Nephron progenitor cell (in vitro differentiated cells): Measurements from ENCODE around the gene STKLD1.

Experiments used
- DNase-seq: peaks from one replicate; pipeline ENCODE4 v3.0.0; 2021
- H3K27ac Mint-ChIP-seq: 2 replicates; pipeline ENCODE4 v1.8.0; 2021; ENCODE audit warnings: mild to moderate bottlenecking, moderate library complexity, mixed read lengths
- H3K27me3 Mint-ChIP-seq: 2 replicates; pipeline ENCODE4 v1.8.0; 2021; ENCODE audit warnings: mild to moderate bottlenecking, low read depth, mixed read lengths; ENCODE audit not compliant: poor library complexity
- H3K36me3 Mint-ChIP-seq: 2 replicates; pipeline ENCODE4 v1.8.0; 2021; ENCODE audit warnings: low read depth, mixed read lengths
- H3K4me1 Mint-ChIP-seq: 2 replicates; pipeline ENCODE4 v1.8.0; 2021; ENCODE audit warnings: mixed read lengths
- H3K4me3 Mint-ChIP-seq: 2 replicates; pipeline ENCODE4 v1.8.0; 2021; ENCODE audit warnings: mild to moderate bottlenecking, moderate library complexity, mixed read lengths
- H3K9me3 Mint-ChIP-seq: 2 replicates; pipeline ENCODE4 v1.8.0; 2021; ENCODE audit warnings: mild to moderate bottlenecking, moderate library complexity, mixed read lengths
- TF ChIP-seq, protein P1 (sequence below): fragments of 200-600 bp; sonication (generic); IDR thresholded peaks from 2 replicates; pipeline ENCODE4 v1.5.0; 2021; ENCODE audit warnings: antibody characterized with exemption

STKLD1 gene

DNA sequence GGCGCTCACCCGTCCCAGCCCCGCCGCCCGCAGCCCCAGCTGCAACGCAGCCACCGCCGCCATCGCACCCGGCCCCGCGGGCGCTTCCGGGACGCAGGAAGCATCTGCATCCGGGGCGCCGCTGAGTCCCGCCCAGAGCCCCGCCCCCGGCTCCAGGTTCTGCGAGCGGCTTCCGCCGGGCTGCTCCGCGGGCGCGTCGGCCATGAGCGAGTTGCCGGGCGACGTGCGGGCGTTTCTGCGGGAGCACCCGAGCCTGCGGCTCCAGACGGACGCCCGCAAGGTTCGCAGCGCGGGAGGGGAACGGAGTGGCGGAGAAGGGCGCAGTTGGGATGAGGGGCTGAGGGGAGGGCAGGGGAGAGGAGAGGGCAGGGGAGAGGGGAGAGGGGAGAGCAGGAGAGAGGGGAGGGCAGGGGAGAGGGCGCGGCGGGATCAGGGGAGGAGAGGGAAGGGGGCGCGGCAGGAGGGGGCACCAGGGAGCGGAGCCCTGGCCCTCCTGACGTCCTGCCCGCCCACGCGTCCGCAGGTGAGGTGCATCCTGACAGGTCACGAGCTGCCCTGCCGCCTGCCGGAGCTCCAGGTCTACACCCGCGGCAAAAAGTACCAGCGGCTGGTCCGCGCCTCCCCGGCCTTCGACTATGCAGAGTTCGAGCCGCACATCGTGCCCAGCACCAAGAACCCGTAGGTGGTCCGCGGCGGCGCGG lies 19.6 kb upstream of the STKLD1 start, which contains the start of the genes SURF1 and SURF2:
Gene SURF1 (minus strand): TSS at position 97 of the 701 bp plus-strand sequence. CDS start 34 bp downstream, at position 63.
Gene SURF2 (plus strand): TSS at position 160 of the 701 bp plus-strand sequence. CDS start 43 bp downstream, at position 203.
- Mint-ChIP-seq H3K27me3 (no peaks in the 10 kb centered on the region), H3K4me3 (peak within 1 kb of the TSS; percentile 91), H3K9me3 (no peaks in the 10 kb centered on the region), H3K27ac (no peak within 1 kb of the TSS), H3K36me3 (peaks cover 28% of the 10 kb centered on the region), H3K4me1 (peaks cover 21% of the 10 kb centered on the region)
- peak; percentile 94 for DNase-seq
- TF ChIP-seq, protein P1, sequence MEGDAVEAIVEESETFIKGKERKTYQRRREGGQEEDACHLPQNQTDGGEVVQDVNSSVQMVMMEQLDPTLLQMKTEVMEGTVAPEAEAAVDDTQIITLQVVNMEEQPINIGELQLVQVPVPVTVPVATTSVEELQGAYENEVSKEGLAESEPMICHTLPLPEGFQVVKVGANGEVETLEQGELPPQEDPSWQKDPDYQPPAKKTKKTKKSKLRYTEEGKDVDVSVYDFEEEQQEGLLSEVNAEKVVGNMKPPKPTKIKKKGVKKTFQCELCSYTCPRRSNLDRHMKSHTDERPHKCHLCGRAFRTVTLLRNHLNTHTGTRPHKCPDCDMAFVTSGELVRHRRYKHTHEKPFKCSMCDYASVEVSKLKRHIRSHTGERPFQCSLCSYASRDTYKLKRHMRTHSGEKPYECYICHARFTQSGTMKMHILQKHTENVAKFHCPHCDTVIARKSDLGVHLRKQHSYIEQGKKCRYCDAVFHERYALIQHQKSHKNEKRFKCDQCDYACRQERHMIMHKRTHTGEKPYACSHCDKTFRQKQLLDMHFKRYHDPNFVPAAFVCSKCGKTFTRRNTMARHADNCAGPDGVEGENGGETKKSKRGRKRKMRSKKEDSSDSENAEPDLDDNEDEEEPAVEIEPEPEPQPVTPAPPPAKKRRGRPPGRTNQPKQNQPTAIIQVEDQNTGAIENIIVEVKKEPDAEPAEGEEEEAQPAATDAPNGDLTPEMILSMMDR: no peak

DNA sequence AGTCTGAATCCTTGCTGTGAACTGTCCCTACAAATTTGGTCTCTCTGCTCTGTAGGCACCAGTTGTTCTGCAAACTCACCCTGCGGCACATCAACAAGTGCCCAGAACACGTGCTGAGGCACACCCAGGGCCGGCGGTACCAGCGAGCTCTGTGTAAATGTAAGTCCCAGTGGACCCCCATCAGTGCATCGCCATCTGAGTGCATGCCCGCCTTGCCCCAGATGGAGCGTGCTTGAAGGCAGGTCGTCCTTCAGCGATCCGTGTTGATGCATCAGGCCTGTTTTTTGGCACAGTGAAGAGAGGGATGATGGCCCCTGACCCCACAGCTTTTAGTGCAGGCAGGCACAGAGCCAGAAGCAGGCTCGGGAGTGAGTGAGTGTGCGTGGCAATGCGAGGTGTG lies 18.5 kb upstream of the STKLD1 start:
- Mint-ChIP-seq H3K27ac (no peak overlapping the region), H3K4me1 (peaks cover 21% of the 10 kb centered on the region), H3K9me3 (no peaks in the 10 kb centered on the region), H3K36me3 (peaks cover 25% of the 10 kb centered on the region), H3K27me3 (no peaks in the 10 kb centered on the region), H3K4me3 (peak overlapping the region; percentile 77)
- TF ChIP-seq, protein P1: no peak
- no peak for DNase-seq

DNA sequence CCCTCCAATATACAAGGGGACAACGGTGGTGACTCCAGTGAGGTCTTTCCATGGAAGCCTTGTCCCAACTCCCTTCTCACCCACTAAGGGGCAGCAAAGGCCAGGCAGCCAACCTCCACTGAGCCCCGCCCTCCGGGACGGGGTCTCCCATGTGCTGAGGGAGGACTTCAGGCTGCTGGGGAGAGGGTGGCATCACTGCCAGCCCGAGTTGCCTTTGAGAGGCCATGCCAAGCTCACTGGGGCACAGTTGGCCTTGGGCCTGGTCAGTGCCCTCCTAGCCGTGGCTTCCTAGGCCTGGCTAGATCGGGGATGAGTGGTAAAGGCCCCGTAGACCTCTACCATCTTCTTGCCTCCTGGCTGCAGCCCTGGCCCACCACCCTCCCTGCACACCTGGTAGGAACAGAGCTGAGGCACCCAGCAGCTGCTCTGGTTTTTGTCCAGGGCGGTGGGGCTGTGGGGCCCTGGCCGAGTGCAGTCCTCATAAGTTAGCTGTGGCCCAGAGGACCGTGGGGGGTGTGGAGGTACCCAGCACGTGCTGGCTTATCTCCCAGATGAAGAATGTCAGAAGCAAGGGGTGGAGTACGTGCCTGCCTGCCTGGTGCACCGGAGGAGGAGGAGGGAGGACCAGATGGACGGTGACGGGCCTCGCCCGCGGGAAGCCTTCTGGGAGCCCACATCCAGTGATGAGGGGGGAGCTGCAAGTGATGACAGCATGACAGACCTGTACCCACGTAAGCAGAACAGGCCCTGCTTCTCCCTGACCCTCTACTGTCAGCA lies 16.6 kb upstream of the STKLD1 start:
- H3K4me3 Mint-ChIP-seq: no peak overlapping the region
- H3K36me3 Mint-ChIP-seq: peaks cover 31% of the 10 kb centered on the region

GRCh38 chr9:133360400-133361393 lies 15.5 kb upstream of the STKLD1 start:
- no peak overlapping the region for H3K4me3 Mint-ChIP-seq
- peak overlapping the region; percentile 86 for H3K27ac Mint-ChIP-seq
- no peak for DNase-seq
- TF ChIP-seq, protein P1: no peak
- H3K27me3 Mint-ChIP-seq: no peaks in the 10 kb centered on the region
- peaks cover 34% of the 10 kb centered on the region for H3K4me1 Mint-ChIP-seq
- H3K36me3 Mint-ChIP-seq: peaks cover 41% of the 10 kb centered on the region
- H3K9me3 Mint-ChIP-seq: no peaks in the 10 kb centered on the region

More for the DNA sequence above, 16.6 kb upstream of the STKLD1 start:
- Mint-ChIP-seq H3K27ac (no peak overlapping the region), H3K27me3 (no peaks in the 10 kb centered on the region), H3K9me3 (no peaks in the 10 kb centered on the region), H3K4me1 (peaks cover 34% of the 10 kb centered on the region)
- peak; percentile 42 for DNase-seq
- TF ChIP-seq, protein P1: no peak

- Mint-ChIP-seq H3K4me3 (no peak overlapping the region), H3K4me1 (peaks cover 34% of the 10 kb centered on the region), H3K9me3 (no peaks in the 10 kb centered on the region), H3K27me3 (no peaks in the 10 kb centered on the region), H3K27ac (peak overlapping the region; percentile 43), H3K36me3 (peaks cover 46% of the 10 kb centered on the region)
- DNase-seq: no peak
- TF ChIP-seq, protein P1: no peak
Measured at GRCh38 chr9:133361507-133362092, 14.6 kb upstream of the STKLD1 start.
